NCI-H446 treated with DMSO at 0.1 percent for 48 hours (cell line): ENCODE measurements around the gene AXL.
A peak's percentile ranks its signal among the peaks of the same experiment; 100 is the strongest.

Experiments used
- DNase-seq: peaks from one replicate; lab custom pipeline; 2025; lab: John Stamatoyannopoulos, UW

Gene AXL

DNA sequence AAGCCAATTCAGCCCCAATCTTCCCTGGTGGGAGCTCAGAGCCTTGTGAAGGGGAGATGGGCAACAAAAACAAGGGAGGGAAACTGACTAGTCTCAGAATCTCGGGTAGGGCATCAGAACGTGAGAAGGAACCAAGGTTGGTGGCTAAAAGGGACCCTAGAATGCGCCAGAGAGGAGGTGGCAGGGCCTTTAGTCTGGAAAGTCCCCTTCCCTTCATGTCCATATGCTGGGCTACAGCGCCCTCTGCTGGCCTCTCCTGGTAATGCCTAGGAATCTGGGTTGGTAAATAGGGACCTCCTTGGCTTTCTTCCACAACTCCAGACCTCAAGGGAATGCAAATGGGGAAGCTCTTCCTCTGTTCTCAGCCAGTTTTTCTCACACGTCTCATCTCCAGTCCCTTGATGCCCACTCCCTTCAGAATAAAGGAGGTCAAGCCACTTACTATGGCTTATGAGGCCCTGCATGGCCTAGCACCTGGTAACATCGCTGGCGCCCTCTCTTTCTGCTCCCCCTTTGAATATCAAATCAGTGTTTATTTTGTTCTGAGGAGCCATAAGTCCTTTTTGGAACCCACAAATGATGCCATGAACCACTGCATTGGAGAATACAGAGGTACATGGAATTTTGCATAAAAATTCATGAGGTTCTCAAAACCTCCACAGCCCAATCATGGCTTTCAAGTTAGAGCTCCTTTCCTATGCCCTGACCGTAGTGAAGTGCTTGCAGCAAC is 89.6 kb downstream of the AXL start:
- DNase-seq: peak; percentile 61

DNA sequence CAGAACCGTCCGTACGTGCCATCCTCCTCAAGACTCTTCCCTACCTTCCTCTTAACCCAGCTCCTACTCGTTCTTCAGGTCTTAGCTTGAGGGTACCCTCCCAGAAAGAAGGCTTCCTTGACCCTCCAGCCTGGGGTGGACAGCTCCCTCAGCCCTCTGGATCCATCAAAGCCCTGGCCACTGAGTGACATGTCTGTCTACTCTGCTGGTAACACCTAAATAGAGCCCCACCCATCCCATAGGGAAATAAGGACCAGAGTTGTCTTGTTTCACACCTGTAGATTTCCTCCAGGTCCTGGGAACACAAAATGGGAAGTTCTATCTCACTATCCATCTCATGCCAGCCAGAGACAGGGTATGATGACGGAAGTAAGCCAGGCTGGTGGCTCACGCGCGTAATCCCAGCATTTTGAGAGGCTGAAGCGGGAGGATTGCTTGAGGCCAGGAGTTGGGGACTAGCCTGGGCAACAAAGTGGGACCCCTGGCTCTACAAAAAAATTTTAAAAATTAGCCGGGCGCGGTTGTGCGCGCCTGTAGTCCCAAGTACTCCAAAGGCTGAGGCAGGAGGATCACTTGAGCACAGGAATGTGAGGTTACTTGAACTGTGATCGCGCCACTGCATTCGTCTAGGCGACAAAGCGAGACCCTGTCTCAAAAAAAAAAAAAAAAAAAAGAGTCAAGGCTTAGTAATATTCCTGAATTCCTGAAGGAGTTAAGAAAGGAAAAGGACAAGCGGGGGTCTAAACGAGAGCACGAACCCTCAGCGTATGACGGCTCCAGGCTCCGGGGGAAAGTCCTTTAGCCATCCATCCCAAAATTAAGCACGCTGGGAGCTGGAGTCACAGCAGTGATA is 90.4 kb downstream of the AXL start:
- DNase-seq: no peak

DNA sequence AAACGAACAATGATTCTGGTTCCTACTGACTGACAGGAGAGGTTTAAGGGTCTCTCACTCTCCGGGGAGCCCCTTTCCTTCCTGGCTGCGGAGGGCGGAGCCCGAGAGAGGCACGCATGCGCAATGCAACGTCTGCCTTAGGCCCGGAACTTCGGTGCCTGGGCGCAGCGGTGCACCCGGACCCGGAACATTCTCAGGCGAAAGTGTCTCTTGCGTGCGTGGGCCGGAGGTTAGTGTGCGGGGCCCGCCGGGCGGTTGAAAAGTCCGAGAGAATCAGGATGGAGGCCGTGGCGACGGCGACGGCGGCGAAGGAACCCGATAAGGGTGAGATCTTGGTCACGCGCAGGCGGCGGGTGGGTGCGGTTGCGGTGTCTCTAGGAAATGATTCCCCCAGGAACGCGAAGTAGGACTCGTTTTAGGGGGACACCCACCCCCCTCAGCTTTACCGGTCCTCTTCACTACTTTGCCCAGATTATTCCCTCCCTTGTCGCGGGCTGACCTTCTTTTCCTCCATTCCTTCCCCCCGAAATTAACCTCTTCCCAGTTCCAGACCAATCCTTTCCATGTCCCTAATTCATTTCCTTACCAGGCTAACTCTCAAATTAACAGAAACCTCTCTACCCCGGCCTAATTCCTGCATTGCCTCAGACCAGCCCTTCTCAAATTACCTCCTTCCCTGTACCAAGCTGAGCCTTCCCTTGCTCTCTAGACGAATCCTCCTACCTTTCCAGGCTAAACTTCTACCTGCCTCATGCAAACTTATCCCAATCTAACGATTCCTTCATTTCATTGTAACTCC is 91.2 kb downstream of the AXL start, which contains the start of gene CCDC97:
Gene CCDC97 (plus strand): TSS at position 140 of the 799 bp plus-strand sequence. CDS start 139 bp downstream, at position 279.
- DNase-seq: peak; percentile 80

DNA sequence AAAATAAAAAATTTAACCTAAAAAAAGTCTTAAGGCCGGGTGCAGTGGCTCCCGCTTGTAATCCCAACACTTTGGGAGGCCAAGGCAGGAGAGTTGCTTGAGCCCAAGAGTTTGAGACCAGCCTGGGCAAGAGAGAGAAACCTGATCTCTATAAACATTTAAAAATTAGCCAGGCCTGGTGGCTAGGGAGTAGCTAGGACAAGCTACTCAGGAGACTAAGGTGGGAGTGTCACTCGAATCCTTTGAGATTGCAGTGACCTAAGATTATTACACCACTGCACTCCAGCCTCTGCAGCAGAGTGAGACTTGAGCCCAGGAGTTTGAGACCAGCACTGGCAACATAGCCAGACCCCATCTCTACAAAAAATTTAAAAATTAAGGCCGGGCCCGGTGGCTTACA is 92.0 kb downstream of the AXL start:
- no peak for DNase-seq
